ENCODE measurements around the gene FASN. TPM values are rescaled to one million over a fixed set of nuclear protein-coding genes. Genes with fewer than 3 reads are reported as not detected.
A peak's percentile ranks its signal among the peaks of the same experiment; 100 is the strongest.
"Not testable (repeated sequence)": the region's sequence is repeated elsewhere in the genome, so short reads cannot be mapped to it uniquely, and the experiment has no call there.

Gene FASN
- total RNA-seq, 1 experiment from 2014 or later = 49.5 TPM

- no peak for DNase-seq (ENCODE audit: low read depth)
Observed at GRCh38 chr17:82041144-82041814, 56.8 kb downstream of the FASN start.

GRCh38 chr17:82039695-82040299 lies 58.2 kb downstream of the FASN start:
- no peak for DNase-seq (ENCODE audit: low read depth)

- DNase-seq (ENCODE audit: low read depth) = not testable (repeated sequence)
Observed at GRCh38 chr17:82038796-82039409, 59.1 kb downstream of the FASN start.

- DNase-seq (ENCODE audit: low read depth) = no peak
Observed at GRCh38 chr17:82037889-82038195, 60.2 kb downstream of the FASN start.

- DNase-seq (ENCODE audit: low read depth) = peak; percentile 100
Observed at GRCh38 chr17:82037092-82037888, 60.7 kb downstream of the FASN start, which contains the start of gene DCXR. DCXR (minus strand) TSS chr17:82037697; CDS start chr17:82037682, 15 bp downstream.

- DNase-seq (ENCODE audit: low read depth) = no peak
Observed at GRCh38 chr17:82036634-82037091, 61.4 kb downstream of the FASN start.

GRCh38 chr17:82035956-82036633 lies 61.9 kb downstream of the FASN start:
- DNase-seq (ENCODE audit: low read depth) = no peak

GRCh38 chr17:82035488-82035887 lies 62.5 kb downstream of the FASN start:
- no peak for DNase-seq (ENCODE audit: low read depth)

GRCh38 chr17:82034371-82035011 lies 63.5 kb downstream of the FASN start:
- no peak for DNase-seq (ENCODE audit: low read depth)

- DNase-seq (ENCODE audit: low read depth) = no peak
Observed at GRCh38 chr17:82033359-82034085, 64.5 kb downstream of the FASN start.

- DNase-seq (ENCODE audit: low read depth) = peak; percentile 39
Observed at GRCh38 chr17:82031885-82032627, 66.0 kb downstream of the FASN start.

GRCh38 chr17:82031303-82031884 lies 66.6 kb downstream of the FASN start, which contains the start of gene RAC3:
RAC3 (plus strand) TSS chr17:82031678; CDS start chr17:82031762, 84 bp downstream.
- DNase-seq (ENCODE audit: low read depth) = peak; percentile 67

- DNase-seq (ENCODE audit: low read depth) = peak; percentile 93
Observed at GRCh38 chr17:82030470-82031302, 67.3 kb downstream of the FASN start.

GRCh38 chr17:82029990-82030469 lies 68.0 kb downstream of the FASN start:
- DNase-seq (ENCODE audit: low read depth) = no peak

GRCh38 chr17:82029391-82029790 lies 68.6 kb downstream of the FASN start:
- no peak for DNase-seq (ENCODE audit: low read depth)

- no peak for DNase-seq (ENCODE audit: low read depth)
Observed at GRCh38 chr17:82028966-82029365, 69.1 kb downstream of the FASN start.

Measured in Daoy (cell line).